ENCODE measurements around the gene DOK4.

- TF ChIP-seq CTCF (conservative IDR thresholded peaks at IDR 0.05; ENCODE audit: low read length) (0 out of 2 replicates have a peak, but pooled peaks have one; percentile 16), EZH2phosphoT487 (IDR thresholded peaks at IDR 0.05; ENCODE audit: borderline replicate concordance) (no peak)
Measured at GRCh38 chr16:57527027-57527426, 40.7 kb upstream of the DOK4 start.
